Peyer's patch (tissue), 4 donors: ENCODE results near the gene MAPKAPK3.

ENCODE experiments used
- POLR2A ChIP-seq, 2 donors: fragments of 450-650 bp; IDR thresholded peaks; one replicate each; pipeline ENCODE4 v1.5.1; 2017; ENCODE audit warnings: antibody characterized with exemption in 2 of 2, mild to moderate bottlenecking in 2 of 2, moderate library complexity in 2 of 2
- TF ChIP-seq, protein P1 (sequence below), 6 experiments: fragments of 450-650 bp in 4 of 6; fragments of 200-600 bp in 2 of 6; sonication (generic) in 1 of 6; IDR thresholded peaks; one replicate each; pipeline ENCODE4 v1.5.1; 2017 to 2019; ENCODE audit warnings: antibody characterized with exemption in 6 of 6, mild to moderate bottlenecking in 3 of 6, moderate library complexity in 1 of 6

DNA sequence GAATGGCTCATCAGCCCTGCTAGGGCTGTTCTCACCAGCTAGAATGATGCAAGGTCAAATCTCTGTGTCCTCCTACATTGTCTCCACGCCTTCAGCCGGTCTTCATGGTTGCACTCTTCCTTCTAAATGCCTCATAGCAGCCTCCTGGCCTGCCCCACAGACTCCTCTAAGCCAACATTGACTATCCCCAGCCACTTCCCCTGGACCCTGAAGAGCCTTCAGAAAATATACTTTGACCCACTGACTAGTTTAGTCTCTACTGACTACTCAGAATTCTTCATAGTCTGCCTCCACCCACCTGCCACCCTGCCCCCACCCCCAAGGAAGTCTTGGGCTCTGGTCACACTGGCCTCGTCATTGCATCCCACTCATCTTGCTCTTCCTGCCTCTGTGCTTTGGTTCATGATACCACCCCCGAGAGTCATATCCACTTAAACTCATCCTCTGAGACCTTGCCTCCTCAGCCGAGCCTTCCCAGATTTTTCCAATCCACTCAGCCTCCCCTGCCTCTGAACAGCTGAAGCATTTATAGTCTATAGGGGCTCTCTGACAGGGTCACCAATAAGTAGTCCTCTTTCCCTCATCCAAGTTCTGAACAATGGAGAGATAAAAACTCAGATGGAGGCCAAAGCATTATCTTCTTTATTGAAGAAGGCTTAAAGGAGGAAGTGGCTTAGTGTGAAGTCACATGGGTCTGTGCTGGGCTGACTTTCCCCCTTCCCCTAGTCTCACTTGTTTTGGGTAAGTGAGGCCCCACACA is 48.3 kb downstream of the MAPKAPK3 start:
- TF ChIP-seq, protein P1, sequence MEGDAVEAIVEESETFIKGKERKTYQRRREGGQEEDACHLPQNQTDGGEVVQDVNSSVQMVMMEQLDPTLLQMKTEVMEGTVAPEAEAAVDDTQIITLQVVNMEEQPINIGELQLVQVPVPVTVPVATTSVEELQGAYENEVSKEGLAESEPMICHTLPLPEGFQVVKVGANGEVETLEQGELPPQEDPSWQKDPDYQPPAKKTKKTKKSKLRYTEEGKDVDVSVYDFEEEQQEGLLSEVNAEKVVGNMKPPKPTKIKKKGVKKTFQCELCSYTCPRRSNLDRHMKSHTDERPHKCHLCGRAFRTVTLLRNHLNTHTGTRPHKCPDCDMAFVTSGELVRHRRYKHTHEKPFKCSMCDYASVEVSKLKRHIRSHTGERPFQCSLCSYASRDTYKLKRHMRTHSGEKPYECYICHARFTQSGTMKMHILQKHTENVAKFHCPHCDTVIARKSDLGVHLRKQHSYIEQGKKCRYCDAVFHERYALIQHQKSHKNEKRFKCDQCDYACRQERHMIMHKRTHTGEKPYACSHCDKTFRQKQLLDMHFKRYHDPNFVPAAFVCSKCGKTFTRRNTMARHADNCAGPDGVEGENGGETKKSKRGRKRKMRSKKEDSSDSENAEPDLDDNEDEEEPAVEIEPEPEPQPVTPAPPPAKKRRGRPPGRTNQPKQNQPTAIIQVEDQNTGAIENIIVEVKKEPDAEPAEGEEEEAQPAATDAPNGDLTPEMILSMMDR (IDR thresholded peaks at IDR 0.05), result no peak
- no peak for TF ChIP-seq POLR2A (IDR thresholded peaks at IDR 0.05)
